DOHH2 (cell line): ENCODE data around the gene IRX4.

ENCODE experiments used
- EZH2phosphoT487 ChIP-seq: fragments of 200-600 bp; sonication (generic); IDR thresholded peaks from 2 replicates; pipeline ENCODE4 v1.6.1; 2017; ENCODE audit warnings: borderline replicate concordance, mild to moderate bottlenecking, antibody characterized with exemption, low read length, moderate library complexity, mixed read lengths
- TF ChIP-seq, protein P1 (sequence below): fragments of 200-600 bp; sonication (generic); IDR thresholded peaks from one replicate; pipeline ENCODE4 v1.5.1; 2014; ENCODE audit warnings: antibody characterized with exemption, mild to moderate bottlenecking, low read depth, low read length; ENCODE audit not compliant: poor library complexity, severe bottlenecking

DNA sequence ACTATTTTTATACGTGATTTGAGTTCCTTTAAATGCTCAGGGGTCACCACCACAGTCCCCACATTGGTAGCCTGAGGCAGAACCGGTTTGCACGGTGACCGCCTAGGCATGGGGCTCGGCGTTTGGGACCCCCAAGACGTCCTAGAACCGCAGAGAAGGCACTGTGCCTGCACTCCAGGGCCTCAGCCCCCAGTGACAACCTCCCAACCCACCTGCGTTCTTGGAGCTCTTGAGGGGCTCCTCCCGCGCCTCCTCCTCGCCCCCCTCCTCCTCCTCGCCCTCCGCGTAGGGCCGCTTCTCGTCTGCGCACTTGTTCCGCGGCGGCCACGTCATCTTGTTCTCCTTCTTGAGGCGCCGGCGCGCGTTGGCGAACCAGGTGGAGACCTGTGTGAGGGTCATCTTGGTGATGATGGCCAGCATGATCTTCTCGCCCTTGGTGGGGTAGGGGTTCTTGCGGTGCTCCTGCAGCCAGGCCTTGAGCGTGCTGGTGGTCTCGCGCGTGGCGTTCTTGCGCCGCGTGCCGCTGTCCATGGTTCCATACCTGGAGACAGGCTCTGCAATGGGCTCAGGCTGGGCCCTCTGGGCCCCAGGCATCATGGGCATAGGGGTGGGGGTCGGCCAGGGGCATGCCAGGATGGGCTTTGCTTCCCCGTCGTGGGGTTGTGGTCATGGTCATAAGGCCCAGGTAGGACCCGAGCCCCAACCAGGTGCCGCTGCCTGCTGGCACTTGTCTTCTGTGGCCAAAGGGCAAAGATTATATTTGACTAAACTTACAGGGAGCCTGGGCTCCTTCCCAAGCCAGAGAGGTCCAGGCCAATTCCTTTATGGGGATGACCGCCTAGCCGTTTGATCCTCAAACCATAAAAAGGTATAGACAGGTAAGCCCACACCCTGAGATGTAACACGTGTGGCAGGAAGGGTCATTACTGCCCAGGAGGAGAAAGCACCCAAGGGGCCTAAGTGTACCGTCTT, 3.1 kb downstream of the IRX4 start:
- TF ChIP-seq, protein P1, sequence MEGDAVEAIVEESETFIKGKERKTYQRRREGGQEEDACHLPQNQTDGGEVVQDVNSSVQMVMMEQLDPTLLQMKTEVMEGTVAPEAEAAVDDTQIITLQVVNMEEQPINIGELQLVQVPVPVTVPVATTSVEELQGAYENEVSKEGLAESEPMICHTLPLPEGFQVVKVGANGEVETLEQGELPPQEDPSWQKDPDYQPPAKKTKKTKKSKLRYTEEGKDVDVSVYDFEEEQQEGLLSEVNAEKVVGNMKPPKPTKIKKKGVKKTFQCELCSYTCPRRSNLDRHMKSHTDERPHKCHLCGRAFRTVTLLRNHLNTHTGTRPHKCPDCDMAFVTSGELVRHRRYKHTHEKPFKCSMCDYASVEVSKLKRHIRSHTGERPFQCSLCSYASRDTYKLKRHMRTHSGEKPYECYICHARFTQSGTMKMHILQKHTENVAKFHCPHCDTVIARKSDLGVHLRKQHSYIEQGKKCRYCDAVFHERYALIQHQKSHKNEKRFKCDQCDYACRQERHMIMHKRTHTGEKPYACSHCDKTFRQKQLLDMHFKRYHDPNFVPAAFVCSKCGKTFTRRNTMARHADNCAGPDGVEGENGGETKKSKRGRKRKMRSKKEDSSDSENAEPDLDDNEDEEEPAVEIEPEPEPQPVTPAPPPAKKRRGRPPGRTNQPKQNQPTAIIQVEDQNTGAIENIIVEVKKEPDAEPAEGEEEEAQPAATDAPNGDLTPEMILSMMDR: no peak
- TF ChIP-seq EZH2phosphoT487: no peak
